Caco-2 (cell line): ENCODE measurements around the gene ERBB4. TPM values are rescaled to one million over a fixed set of nuclear protein-coding genes. Genes with fewer than 3 reads are reported as not detected.

Source experiments
- BruUV-seq: library from RNA; stranded (reverse); fragments of 400-500 nt; replicated peaks from 2 replicates; lab custom pipeline; 2021; lab: Mats Ljungman, UMichigan
- CTCF ChIA-PET: fragments of 300-600 bp; sonication (Branson Sonifier 250); formaldehyde crosslinking; loops from one replicate; lab custom pipeline; 2022; ENCODE audit warnings: antibody characterized with exemption; lab: Charles Lee
- POLR2A ChIA-PET: fragments of 300-600 bp; sonication (Branson Sonifier 250); formaldehyde crosslinking; loops from one replicate; lab custom pipeline; 2022; ENCODE audit warnings: antibody characterized with exemption; lab: Charles Lee
- DNase-seq, 2 experiments: peaks; one replicate each; pipeline versions ENCODE4 v3.0.0 to v3.0.0-alpha.2; 2020 to 2022
- H3K27me3 ChIP-seq: replicated peaks from 2 replicates; pipeline ENCODE4 v1.6.0; 2011; ENCODE audit warnings: low read length; ENCODE audit not compliant: control insufficient read depth, insufficient read depth
- H3K36me3 ChIP-seq: 2 replicates; pipeline ENCODE4 v1.5.1; 2011; ENCODE audit warnings: low read length; ENCODE audit not compliant: control insufficient read depth, insufficient read depth
- H3K4me1 ChIP-seq: fragments of 250-450 bp; sonication (Bioruptor Pico); 2 replicates; pipeline ENCODE4 v1.5.1; 2020; ENCODE audit warnings: mild to moderate bottlenecking
- H3K4me3 ChIP-seq: 2 replicates; pipeline ENCODE4 v1.5.1; 2011; ENCODE audit warnings: low read depth, mild to moderate bottlenecking, control low read depth, low read length
- H3K9me3 ChIP-seq: fragments of 250-450 bp; sonication (Bioruptor Pico); 2 replicates; pipeline ENCODE4 v1.5.1; 2020; ENCODE audit warnings: mild to moderate bottlenecking, moderate library complexity
- H3K27ac Mint-ChIP-seq: one replicate; pipeline ENCODE4 v1.8.0; 2022; ENCODE audit warnings: mixed read lengths; ENCODE audit not compliant: unreplicated experiment
- H3K27me3 Mint-ChIP-seq: one replicate; pipeline ENCODE4 v1.8.0; 2022; ENCODE audit warnings: mixed read lengths; ENCODE audit not compliant: insufficient read depth, unreplicated experiment
- H3K36me3 Mint-ChIP-seq: one replicate; pipeline ENCODE4 v1.8.0; 2022; ENCODE audit warnings: mild to moderate bottlenecking, mixed read lengths; ENCODE audit not compliant: insufficient read depth, unreplicated experiment
- H3K4me1 Mint-ChIP-seq: one replicate; pipeline ENCODE4 v1.8.0; 2022; ENCODE audit warnings: low read depth, mixed read lengths; ENCODE audit not compliant: unreplicated experiment
- H3K4me3 Mint-ChIP-seq: one replicate; pipeline ENCODE4 v1.8.0; 2022; ENCODE audit warnings: mild to moderate bottlenecking, moderate library complexity, mixed read lengths; ENCODE audit not compliant: unreplicated experiment
- H3K9me3 Mint-ChIP-seq: one replicate; pipeline ENCODE4 v1.8.0; 2022; ENCODE audit warnings: mixed read lengths; ENCODE audit not compliant: unreplicated experiment
- intact Hi-C: fragments of 100-400 bp; cut with micrococcal nuclease; formaldehyde crosslinking; loops from one replicate; pipeline ENCODE4 v1.10.0; 2022; ENCODE audit not compliant: unreplicated experiment
- total RNA-seq: library from RNA; stranded (reverse); gene quantifications from 2 replicates; pipeline ENCODE4 v1.2.3, GENCODE V29; 2022
- TF ChIP-seq, protein P1 (sequence below), 2 experiments: fragments of 200-600 bp in 1 of 2; IDR thresholded peaks; 1 replicate in 1 of 2; 2 replicates in 1 of 2; pipeline versions ENCODE4 v1.5.1 to v1.8.0; 2011 to 2022; ENCODE audit warnings: antibody characterized with exemption in 1 of 2, control low read depth in 1 of 2, inconsistent platforms in 1 of 2, low read depth in 1 of 2, low read length in 1 of 2, mild to moderate bottlenecking in 1 of 2, moderate library complexity in 1 of 2; ENCODE audit not compliant: insufficient read depth in 1 of 2, severe bottlenecking in 1 of 2, unreplicated experiment in 1 of 2

The ERBB4 gene
- total RNA-seq, 1 experiment from 2014 or later, result not detected

DNA sequence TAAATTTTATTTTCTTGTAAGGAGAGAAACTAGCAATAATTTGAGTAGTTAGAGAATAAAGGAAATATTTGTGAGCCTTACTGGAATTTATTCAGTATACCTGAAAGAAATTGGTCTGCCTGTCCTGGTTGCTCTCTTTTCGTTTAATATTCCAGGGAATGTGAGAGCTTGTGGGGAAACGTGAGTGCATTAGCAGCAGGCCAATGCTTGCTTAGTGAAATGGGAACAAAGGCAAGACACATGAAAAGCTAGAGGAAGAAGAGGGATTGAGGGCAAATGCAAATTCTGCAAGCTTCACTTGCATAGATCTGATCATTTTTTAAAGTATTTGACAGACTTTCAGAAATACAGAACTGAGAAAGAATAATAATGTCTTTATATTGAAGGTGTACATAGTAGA lies 111.0 kb downstream of the ERBB4 start:
- Mint-ChIP-seq H3K4me3 (no peak overlapping the region), H3K36me3 (no peaks in the 10 kb centered on the region), H3K9me3 (no peaks in the 10 kb centered on the region), H3K27ac (no peak overlapping the region), H3K27me3 (no peaks in the 10 kb centered on the region), H3K4me1 (no peaks in the 10 kb centered on the region)
- Histone ChIP-seq H3K27me3 (no peaks in the 10 kb centered on the region), H3K4me3 (no peak overlapping the region), H3K36me3 (no peaks in the 10 kb centered on the region), H3K9me3 (no peaks in the 10 kb centered on the region), H3K4me1 (no peaks in the 10 kb centered on the region)
- CTCF ChIA-PET, result no interaction called here
- BruUV-seq, result no TSS peak
- no peak for DNase-seq
- intact Hi-C loops, result no loop called here
- TF ChIP-seq, protein P1, sequence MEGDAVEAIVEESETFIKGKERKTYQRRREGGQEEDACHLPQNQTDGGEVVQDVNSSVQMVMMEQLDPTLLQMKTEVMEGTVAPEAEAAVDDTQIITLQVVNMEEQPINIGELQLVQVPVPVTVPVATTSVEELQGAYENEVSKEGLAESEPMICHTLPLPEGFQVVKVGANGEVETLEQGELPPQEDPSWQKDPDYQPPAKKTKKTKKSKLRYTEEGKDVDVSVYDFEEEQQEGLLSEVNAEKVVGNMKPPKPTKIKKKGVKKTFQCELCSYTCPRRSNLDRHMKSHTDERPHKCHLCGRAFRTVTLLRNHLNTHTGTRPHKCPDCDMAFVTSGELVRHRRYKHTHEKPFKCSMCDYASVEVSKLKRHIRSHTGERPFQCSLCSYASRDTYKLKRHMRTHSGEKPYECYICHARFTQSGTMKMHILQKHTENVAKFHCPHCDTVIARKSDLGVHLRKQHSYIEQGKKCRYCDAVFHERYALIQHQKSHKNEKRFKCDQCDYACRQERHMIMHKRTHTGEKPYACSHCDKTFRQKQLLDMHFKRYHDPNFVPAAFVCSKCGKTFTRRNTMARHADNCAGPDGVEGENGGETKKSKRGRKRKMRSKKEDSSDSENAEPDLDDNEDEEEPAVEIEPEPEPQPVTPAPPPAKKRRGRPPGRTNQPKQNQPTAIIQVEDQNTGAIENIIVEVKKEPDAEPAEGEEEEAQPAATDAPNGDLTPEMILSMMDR (IDR thresholded peaks at IDR 0.05; ENCODE audit: insufficient read depth in 1 of 2, low read depth in 1 of 2, low read length in 1 of 2, severe bottlenecking in 1 of 2, unreplicated experiment in 1 of 2), result no peak
- POLR2A ChIA-PET, result no interaction called here

DNA sequence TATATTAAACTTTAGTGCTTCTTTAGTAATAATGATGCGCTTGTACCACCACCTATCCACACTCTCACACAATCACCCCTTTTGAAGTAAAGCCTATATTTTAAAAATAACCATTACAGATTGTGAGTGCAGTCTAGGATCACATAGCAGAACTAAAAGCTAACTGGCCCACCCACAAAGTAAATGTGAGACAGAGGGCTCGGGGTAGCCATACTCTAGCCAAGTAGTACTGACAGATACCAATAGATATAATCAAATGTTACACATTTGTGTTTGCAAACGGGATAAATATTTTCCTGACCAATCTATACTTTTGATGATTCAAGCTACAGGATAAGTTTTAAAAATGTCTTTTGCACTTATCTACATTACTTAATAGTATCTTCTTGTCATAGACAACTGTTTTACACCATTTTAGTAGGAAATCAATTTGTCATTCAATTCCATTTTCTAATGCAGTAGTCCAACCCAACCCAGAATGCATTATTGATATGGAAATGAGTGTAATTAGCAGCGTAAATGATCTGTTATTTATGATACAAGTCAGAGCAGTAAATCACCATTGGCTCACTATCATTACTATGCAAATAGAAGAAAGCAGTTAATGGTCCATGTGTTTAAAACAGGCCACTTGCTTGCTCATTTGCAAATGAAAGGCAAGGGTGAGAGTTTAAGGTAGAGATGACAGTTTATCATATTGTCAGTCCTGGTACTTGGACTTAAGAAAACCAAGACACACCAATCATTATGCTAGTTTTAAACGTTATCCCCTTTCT lies 111.8 kb downstream of the ERBB4 start:
- H3K4me3 ChIP-seq, result no peak overlapping the region
- intact Hi-C loops, result no loop called here
- no peaks in the 10 kb centered on the region for H3K4me1 Mint-ChIP-seq
- H3K36me3 ChIP-seq, result no peaks in the 10 kb centered on the region
- no peaks in the 10 kb centered on the region for H3K36me3 Mint-ChIP-seq
- CTCF ChIA-PET, result no interaction called here
- no peaks in the 10 kb centered on the region for H3K4me1 ChIP-seq
- DNase-seq, result no peak
- H3K27ac Mint-ChIP-seq, result no peak overlapping the region
- H3K9me3 ChIP-seq, result no peaks in the 10 kb centered on the region
- no peaks in the 10 kb centered on the region for H3K27me3 Mint-ChIP-seq
- H3K9me3 Mint-ChIP-seq, result no peaks in the 10 kb centered on the region
- POLR2A ChIA-PET, result no interaction called here
- TF ChIP-seq, protein P1 (IDR thresholded peaks at IDR 0.05; ENCODE audit: insufficient read depth in 1 of 2, low read depth in 1 of 2, low read length in 1 of 2, severe bottlenecking in 1 of 2, unreplicated experiment in 1 of 2), result no peak
- BruUV-seq, result no TSS peak
- no peaks in the 10 kb centered on the region for H3K27me3 ChIP-seq
- no peak overlapping the region for H3K4me3 Mint-ChIP-seq

- intact Hi-C loops, result no loop called here
- no peaks in the 10 kb centered on the region for H3K36me3 ChIP-seq
- Mint-ChIP-seq H3K27ac (no peak overlapping the region), H3K4me3 (no peak overlapping the region), H3K36me3 (no peaks in the 10 kb centered on the region), H3K4me1 (no peaks in the 10 kb centered on the region), H3K27me3 (no peaks in the 10 kb centered on the region), H3K9me3 (no peaks in the 10 kb centered on the region)
- no peak for DNase-seq
- POLR2A ChIA-PET, result no interaction called here
- no peak overlapping the region for H3K4me3 ChIP-seq
- CTCF ChIA-PET, result no interaction called here
- BruUV-seq, result no TSS peak
- H3K9me3 ChIP-seq, result no peaks in the 10 kb centered on the region
- no peaks in the 10 kb centered on the region for H3K27me3 ChIP-seq
- H3K4me1 ChIP-seq, result no peaks in the 10 kb centered on the region
- TF ChIP-seq, protein P1 (IDR thresholded peaks at IDR 0.05; ENCODE audit: insufficient read depth in 1 of 2, low read depth in 1 of 2, low read length in 1 of 2, severe bottlenecking in 1 of 2, unreplicated experiment in 1 of 2), result no peak
Observed at GRCh38 chr2:212424082-212424481, 114.5 kb downstream of the ERBB4 start.
